ENCODE data around the gene FLT3LG. TPM values are rescaled to one million over a fixed set of nuclear protein-coding genes. Genes with fewer than 3 reads are reported as not detected.

FLT3LG gene
- total and polyA plus RNA-seq, 2 of the 8 experiments (the other 6 are each of a cell fraction or from before 2014, with no cell fraction given), result 1.6 to 3.2 TPM

- TF ChIP-seq, protein P1, sequence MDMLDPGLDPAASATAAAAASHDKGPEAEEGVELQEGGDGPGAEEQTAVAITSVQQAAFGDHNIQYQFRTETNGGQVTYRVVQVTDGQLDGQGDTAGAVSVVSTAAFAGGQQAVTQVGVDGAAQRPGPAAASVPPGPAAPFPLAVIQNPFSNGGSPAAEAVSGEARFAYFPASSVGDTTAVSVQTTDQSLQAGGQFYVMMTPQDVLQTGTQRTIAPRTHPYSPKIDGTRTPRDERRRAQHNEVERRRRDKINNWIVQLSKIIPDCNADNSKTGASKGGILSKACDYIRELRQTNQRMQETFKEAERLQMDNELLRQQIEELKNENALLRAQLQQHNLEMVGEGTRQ (IDR thresholded peaks at IDR 0.05; ENCODE audit: low read length), result peak; percentile 46; the same call in 1 of the 2 replicates
- no peak for TF ChIP-seq FOSL1 (IDR thresholded peaks at IDR 0.05; ENCODE audit: insufficient read depth, low read depth, low read length)
- TF ChIP-seq CBX5 (IDR thresholded peaks at IDR 0.05; ENCODE audit: low read depth, low read length), result no peak
- no peak; a peak in 1 of 4 replicates for TF ChIP-seq HDAC2 (IDR thresholded peaks at IDR 0.05; ENCODE audit: borderline replicate concordance in 1 of 2, low read depth in 2 of 2, low read length in 2 of 2)
- TF ChIP-seq CREB1 (IDR thresholded peaks at IDR 0.05), result peak; percentile 78
These were observed 59.8 kb downstream of the FLT3LG start (continued) for GRCh38 chr19:49533551-49534488.

Data from H1 (cell line).